NCI-H1436 treated with DMSO at 0.1 percent for 48 hours (cell line): ENCODE measurements around the gene DYNLT2.
"Not testable (repeated sequence)": the region's sequence is repeated elsewhere in the genome, so short reads cannot be mapped to it uniquely, and the experiment has no call there.

Experiments used
- DNase-seq: peaks from one replicate; lab custom pipeline; 2025; lab: John Stamatoyannopoulos, UW

DYNLT2 gene

DNA sequence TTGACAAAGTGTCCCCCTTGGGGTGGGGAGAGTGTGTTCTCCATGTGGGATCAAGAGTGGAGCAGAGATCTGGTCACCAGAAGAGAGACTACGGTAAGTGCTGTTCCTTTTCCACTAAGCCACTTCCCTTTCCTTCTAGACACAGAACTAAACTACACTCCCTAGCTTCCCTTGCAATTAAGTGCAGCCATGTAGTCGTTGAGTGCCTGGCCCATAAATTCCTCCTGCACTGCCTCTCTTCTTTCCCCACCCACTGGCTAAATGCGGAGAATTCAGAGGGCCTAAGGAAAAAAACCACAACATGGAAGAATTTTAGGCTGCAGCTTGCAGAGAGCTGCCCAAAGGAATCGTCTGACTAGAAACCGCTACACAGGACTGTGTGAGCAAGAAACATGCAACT is 51.1 kb downstream of the DYNLT2 start:
- DNase-seq, result no peak

DNA sequence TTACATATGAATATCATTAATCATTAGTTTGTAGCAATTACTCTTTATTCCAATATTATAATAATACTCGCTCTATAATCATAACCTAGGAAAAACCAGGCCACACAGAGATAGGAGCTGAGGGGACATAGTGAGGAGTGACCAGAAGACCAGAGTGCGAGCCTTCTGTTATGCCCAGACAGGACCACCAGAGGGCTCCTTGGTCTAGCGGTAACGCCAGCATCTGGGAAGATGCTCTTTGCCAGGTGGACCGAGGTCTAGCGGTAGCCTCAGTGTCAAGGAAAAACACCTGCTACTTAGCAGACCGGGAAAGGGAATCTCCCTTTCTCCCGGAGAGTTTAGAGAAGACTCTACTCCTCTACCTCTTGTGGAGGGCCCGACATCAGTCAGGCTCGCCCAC is 54.3 kb downstream of the DYNLT2 start:
- not testable (repeated sequence) for DNase-seq

DNA sequence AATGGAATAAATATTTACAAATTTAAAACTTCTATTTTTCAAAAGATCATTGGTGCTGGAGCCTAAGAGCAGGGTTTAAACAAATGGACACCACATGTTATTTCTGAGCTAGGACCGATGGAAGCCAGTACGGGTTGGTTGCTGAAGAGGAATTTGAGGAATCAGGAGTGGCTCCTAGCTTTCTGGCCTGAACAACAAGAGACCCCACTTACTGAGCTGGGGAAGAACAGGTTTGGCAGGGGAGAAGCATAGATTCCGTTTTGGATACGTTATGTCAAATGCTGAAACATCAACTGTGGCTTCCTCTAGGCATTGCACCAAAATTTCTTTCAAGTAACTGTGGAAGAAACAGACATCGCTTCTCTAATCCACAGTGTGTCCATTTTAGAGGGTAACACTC is 56.2 kb downstream of the DYNLT2 start:
- no peak for DNase-seq

DNA sequence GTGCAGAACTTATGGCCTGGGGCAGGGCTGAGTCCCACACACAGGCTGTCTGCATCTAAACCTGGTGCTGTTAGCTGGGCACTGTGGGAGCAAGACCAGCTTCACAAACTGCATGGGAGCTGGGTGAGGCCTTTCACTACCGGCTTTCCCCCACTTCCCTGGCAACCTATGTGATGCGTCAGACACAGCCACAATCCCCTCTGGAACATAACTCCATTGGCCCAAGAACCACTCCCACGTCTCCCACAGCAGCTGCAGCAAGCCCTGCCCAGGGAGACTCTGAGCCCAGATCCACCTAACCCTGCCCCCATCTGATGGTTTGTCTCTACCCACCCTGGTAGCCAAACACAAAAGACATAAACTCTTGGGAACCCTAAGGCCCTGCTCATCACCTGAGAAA is 58.9 kb downstream of the DYNLT2 start:
- DNase-seq, result no peak

DNA sequence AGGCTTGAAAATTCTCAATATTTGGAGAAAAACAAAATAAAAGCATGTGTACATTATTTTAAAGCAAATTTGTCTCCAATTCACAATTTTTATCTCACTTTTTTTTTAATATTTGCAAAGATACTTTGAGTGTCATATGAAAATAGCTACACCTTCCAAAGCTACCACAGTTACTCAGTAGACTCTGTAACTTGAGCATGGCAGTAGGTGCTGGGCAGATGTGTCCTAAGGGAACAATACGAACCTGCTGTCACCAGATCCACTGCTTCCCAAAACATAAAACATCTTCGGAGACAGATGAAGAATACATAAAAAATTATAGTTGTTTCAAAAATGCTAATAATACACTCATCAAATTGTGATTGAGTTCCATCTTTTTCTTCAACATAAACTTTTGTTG is 60.1 kb downstream of the DYNLT2 start:
- DNase-seq, result no peak
